WTC11 (cell line): ENCODE data around the gene KIF5A. TPM values are rescaled to one million over a fixed set of nuclear protein-coding genes. Genes with fewer than 3 reads are reported as not detected.

Experiments used
- ATAC-seq: fragments of 200-7000 bp; cut with Tn5 transposase; 2 replicates; pipeline ENCODE4 v1.10.0; 2021; ENCODE audit warnings: mild to moderate bottlenecking, moderate library complexity
- CTCF ChIA-PET: fragments of 300-600 bp; sonication (Branson Sonifier 250); formaldehyde crosslinking; loops from one replicate; lab custom pipeline; 2021; ENCODE audit warnings: antibody characterized with exemption; lab: Charles Lee
- POLR2A ChIA-PET: fragments of 350-600 bp; sonication (Branson Sonifier 250); formaldehyde crosslinking; loops from one replicate; lab custom pipeline; 2021; ENCODE audit warnings: antibody characterized with exemption; lab: Charles Lee
- DNase-seq: peaks from one replicate; pipeline ENCODE4 v3.0.0; 2021; ENCODE audit warnings: low spot score
- H3K27ac Mint-ChIP-seq: 2 replicates; pipeline ENCODE4 v1.8.0; 2021; ENCODE audit warnings: mixed read lengths
- H3K27me3 Mint-ChIP-seq: 2 replicates; pipeline ENCODE4 v1.8.0; 2021; ENCODE audit warnings: low read depth, mild to moderate bottlenecking, moderate library complexity, mixed read lengths
- H3K36me3 Mint-ChIP-seq: 2 replicates; pipeline ENCODE4 v1.8.0; 2021; ENCODE audit warnings: mixed read lengths
- H3K4me1 Mint-ChIP-seq: 2 replicates; pipeline ENCODE4 v1.8.0; 2022; ENCODE audit warnings: mixed read lengths
- H3K4me3 Mint-ChIP-seq: 2 replicates; pipeline ENCODE4 v1.8.0; 2021; ENCODE audit warnings: mild to moderate bottlenecking, moderate library complexity, mixed read lengths
- H3K9me3 Mint-ChIP-seq: 2 replicates; pipeline ENCODE4 v1.8.0; 2021; ENCODE audit warnings: mixed read lengths
- AR ChIP-seq: fragments of 250-450 bp; sonication (Bioruptor Pico); IDR thresholded peaks from 2 replicates; pipeline ENCODE4 v1.9.0; 2021; ENCODE audit warnings: mild to moderate bottlenecking
- ATF3 ChIP-seq: sonication (generic); formaldehyde crosslinking; conservative IDR thresholded peaks from 2 replicates; pipeline ENCODE4 v1.8.1; 2022; ENCODE audit warnings: mild to moderate bottlenecking, missing genetic modification reagents
- E2F1 ChIP-seq: sonication (generic); formaldehyde crosslinking; IDR thresholded peaks from 2 replicates; pipeline ENCODE4 v1.8.0; 2022; ENCODE audit warnings: mild to moderate bottlenecking, missing genetic modification reagents
- ESRRA ChIP-seq: sonication (generic); formaldehyde crosslinking; IDR thresholded peaks from 2 replicates; pipeline ENCODE4 v1.8.1; 2022; ENCODE audit warnings: mild to moderate bottlenecking, missing genetic modification reagents, borderline replicate concordance
- FOXJ3 ChIP-seq: sonication (generic); formaldehyde crosslinking; IDR thresholded peaks from 2 replicates; pipeline ENCODE4 v1.9.0; 2021; ENCODE audit warnings: missing genetic modification reagents, mild to moderate bottlenecking, borderline replicate concordance
- FOXP1 ChIP-seq: sonication (generic); formaldehyde crosslinking; IDR thresholded peaks from 2 replicates; pipeline ENCODE4 v1.8.0; 2022; ENCODE audit warnings: missing genetic modification reagents, mild to moderate bottlenecking, moderate library complexity, borderline replicate concordance
- FOXP4 ChIP-seq: sonication (generic); formaldehyde crosslinking; IDR thresholded peaks from 2 replicates; pipeline ENCODE4 v1.8.0; 2022; ENCODE audit warnings: mild to moderate bottlenecking, missing genetic modification reagents
- GTF2I ChIP-seq: fragments of 250-450 bp; sonication (Bioruptor Pico); conservative IDR thresholded peaks from 2 replicates; pipeline ENCODE4 v1.4.0; 2021; ENCODE audit warnings: mild to moderate bottlenecking
- IRF1 ChIP-seq: sonication (generic); formaldehyde crosslinking; IDR thresholded peaks from 2 replicates; pipeline ENCODE4 v1.8.0; 2023; ENCODE audit warnings: missing genetic modification reagents
- KAT7 ChIP-seq: sonication (generic); formaldehyde crosslinking; IDR thresholded peaks from 2 replicates; pipeline ENCODE4 v1.8.1; 2023; ENCODE audit warnings: missing genetic modification reagents, mild to moderate bottlenecking, borderline replicate concordance
- NFE2L1 ChIP-seq: sonication (generic); formaldehyde crosslinking; IDR thresholded peaks from 2 replicates; pipeline ENCODE4 v1.8.1; 2023; ENCODE audit warnings: missing genetic modification reagents
- NR3C1 ChIP-seq: sonication (generic); formaldehyde crosslinking; conservative IDR thresholded peaks from 2 replicates; pipeline ENCODE4 v1.8.1; 2023; ENCODE audit warnings: low read depth, mild to moderate bottlenecking, missing genetic modification reagents
- PRDM15 ChIP-seq: sonication (generic); formaldehyde crosslinking; IDR thresholded peaks from 2 replicates; pipeline ENCODE4 v1.8.0; 2022; ENCODE audit warnings: missing genetic modification reagents
- PRRX2 ChIP-seq: fragments of 250-450 bp; sonication (Bioruptor Pico); IDR thresholded peaks from 2 replicates; pipeline ENCODE4 v1.8.0; 2021; ENCODE audit warnings: mild to moderate bottlenecking
- SP1 ChIP-seq: sonication (generic); formaldehyde crosslinking; conservative IDR thresholded peaks from 2 replicates; pipeline ENCODE4 v1.8.1; 2022; ENCODE audit warnings: missing genetic modification reagents
- TEAD1 ChIP-seq: sonication (generic); formaldehyde crosslinking; IDR thresholded peaks from 2 replicates; pipeline ENCODE4 v1.8.0; 2022; ENCODE audit warnings: mild to moderate bottlenecking, missing genetic modification reagents
- TP53 ChIP-seq: sonication (generic); formaldehyde crosslinking; IDR thresholded peaks from 2 replicates; pipeline ENCODE4 v1.8.1; 2023; ENCODE audit warnings: mild to moderate bottlenecking, missing genetic modification reagents
- ZBTB43 ChIP-seq: sonication (generic); formaldehyde crosslinking; IDR thresholded peaks from 2 replicates; pipeline ENCODE4 v1.8.1; 2023; ENCODE audit warnings: mild to moderate bottlenecking, missing genetic modification reagents
- ZNF512 ChIP-seq: sonication (generic); formaldehyde crosslinking; IDR thresholded peaks from 2 replicates; pipeline ENCODE4 v1.8.1; 2022; ENCODE audit warnings: missing genetic modification reagents, borderline replicate concordance
- total RNA-seq: library from RNA; stranded (reverse); gene quantifications from 3 replicates; pipeline ENCODE4 v1.2.3, GENCODE V29; 2021

KIF5A gene
- total RNA-seq, 1 experiment from 2014 or later = 16.1 TPM

- TF ChIP-seq NR3C1 (CRISPR knock-in tag) = no peak
- TF ChIP-seq SP1 = no peak
- no peak for TF ChIP-seq ATF3 (CRISPR knock-in tag)
- no peak for TF ChIP-seq IRF1 (CRISPR knock-in tag)
- TF ChIP-seq PRDM15 (CRISPR knock-in tag) = no peak
- no peak for TF ChIP-seq E2F1 (CRISPR knock-in tag)
- no peak for TF ChIP-seq PRRX2 (CRISPR knock-in tag)
- TF ChIP-seq KAT7 (CRISPR knock-in tag) = no peak
- no peak for TF ChIP-seq FOXJ3 (CRISPR knock-in tag)
- TF ChIP-seq AR (CRISPR knock-in tag) = no peak
- TF ChIP-seq NFE2L1 (CRISPR knock-in tag) = no peak
- TF ChIP-seq TEAD1 = no peak
- no peak for TF ChIP-seq TP53
- no peak for TF ChIP-seq ESRRA (CRISPR knock-in tag)
- TF ChIP-seq ZBTB43 (CRISPR knock-in tag) = no peak
- TF ChIP-seq ZNF512 (CRISPR knock-in tag) = no peak
- no peak for TF ChIP-seq FOXP1 (CRISPR knock-in tag)
- no peak for TF ChIP-seq FOXP4 (CRISPR knock-in tag)
- TF ChIP-seq GTF2I (CRISPR knock-in tag) = no peak
- Mint-ChIP-seq H3K27me3 (peaks cover 3% of the 10 kb centered on the region; the same call in 1 of the 2 replicates), H3K4me1 (no peaks in the 10 kb centered on the region; the same call in 1 of the 2 replicates), H3K36me3 (peaks cover 44% of the 10 kb centered on the region), H3K27ac (no peak overlapping the region), H3K4me3 (no peak overlapping the region), H3K9me3 (no peaks in the 10 kb centered on the region)
- ATAC-seq = no peak
- CTCF ChIA-PET = interaction anchor here (0.8 kb wide), 1 partner anchor 16 kb away, joined by 3 read pairs; no protein-coding TSS in a partner anchor
- DNase-seq = no peak
- POLR2A ChIA-PET = no interaction called here
Observed at GRCh38 chr12:57579677-57580465, 30.0 kb downstream of the KIF5A start.
